ENCODE data around the gene RASD2.

- TF ChIP-seq CTCF (IDR thresholded peaks at IDR 0.05; ENCODE audit: low read depth, low read length), result no peak
- TF ChIP-seq EZH2phosphoT487 (IDR thresholded peaks at IDR 0.05; ENCODE audit: low read depth), result no peak
These were observed 12.7 kb downstream of the RASD2 start for GRCh38 chr22:35553341-35553740.

All from OCI-LY3 (cell line).